ENCODE data around the gene OTUB2.

OTUB2 gene

GRCh38 chr14:94038510-94038909 lies 12.4 kb downstream of the OTUB2 start:
- Mint-ChIP-seq H3K27me3 (no peaks in the 10 kb centered on the region), H3K9me3 (ENCODE audit: low read depth) (no peaks in the 10 kb centered on the region), H3K36me3 (no peaks in the 10 kb centered on the region), H3K4me3 (no peak overlapping the region), H3K4me1 (ENCODE audit: low read depth) (peaks cover 3% of the 10 kb centered on the region), H3K27ac (no peak overlapping the region)

- Mint-ChIP-seq H3K4me1 (ENCODE audit: low read depth) (peaks cover 3% of the 10 kb centered on the region), H3K36me3 (no peaks in the 10 kb centered on the region), H3K4me3 (no peak overlapping the region), H3K27me3 (no peaks in the 10 kb centered on the region), H3K9me3 (ENCODE audit: low read depth) (no peaks in the 10 kb centered on the region), H3K27ac (no peak overlapping the region)
Measured at GRCh38 chr14:94038921-94039629, 12.9 kb downstream of the OTUB2 start.

GRCh38 chr14:94040247-94040646 lies 14.1 kb downstream of the OTUB2 start:
- Mint-ChIP-seq H3K4me3 (no peak overlapping the region), H3K36me3 (no peaks in the 10 kb centered on the region), H3K9me3 (ENCODE audit: low read depth) (no peaks in the 10 kb centered on the region), H3K4me1 (ENCODE audit: low read depth) (peaks cover 3% of the 10 kb centered on the region), H3K27ac (no peak overlapping the region), H3K27me3 (no peaks in the 10 kb centered on the region)

GRCh38 chr14:94040796-94041195 lies 14.7 kb downstream of the OTUB2 start:
- Mint-ChIP-seq H3K4me1 (ENCODE audit: low read depth) (peaks cover 3% of the 10 kb centered on the region), H3K27me3 (no peaks in the 10 kb centered on the region), H3K36me3 (no peaks in the 10 kb centered on the region), H3K27ac (no peak overlapping the region), H3K9me3 (ENCODE audit: low read depth) (no peaks in the 10 kb centered on the region), H3K4me3 (no peak overlapping the region)

GRCh38 chr14:94041551-94042346 lies 15.6 kb downstream of the OTUB2 start:
- no peaks in the 10 kb centered on the region for H3K36me3 Mint-ChIP-seq
- H3K4me1 Mint-ChIP-seq (ENCODE audit: low read depth) = peaks cover 1% of the 10 kb centered on the region
- H3K4me3 Mint-ChIP-seq = no peak overlapping the region
- H3K9me3 Mint-ChIP-seq (ENCODE audit: low read depth) = no peaks in the 10 kb centered on the region
- H3K27me3 Mint-ChIP-seq = no peaks in the 10 kb centered on the region
- no peak overlapping the region for H3K27ac Mint-ChIP-seq

- Mint-ChIP-seq H3K9me3 (ENCODE audit: low read depth) (no peaks in the 10 kb centered on the region), H3K4me1 (ENCODE audit: low read depth) (no peaks in the 10 kb centered on the region), H3K27ac (no peak overlapping the region), H3K36me3 (no peaks in the 10 kb centered on the region), H3K4me3 (no peak overlapping the region), H3K27me3 (no peaks in the 10 kb centered on the region)
Measured at GRCh38 chr14:94042433-94043091, 16.4 kb downstream of the OTUB2 start.

- Mint-ChIP-seq H3K4me1 (ENCODE audit: low read depth) (no peaks in the 10 kb centered on the region), H3K4me3 (no peak overlapping the region), H3K9me3 (ENCODE audit: low read depth) (no peaks in the 10 kb centered on the region), H3K36me3 (no peaks in the 10 kb centered on the region), H3K27ac (no peak overlapping the region), H3K27me3 (no peaks in the 10 kb centered on the region)
Measured at GRCh38 chr14:94043111-94043755, 17.1 kb downstream of the OTUB2 start.

GRCh38 chr14:94043756-94044475 lies 17.8 kb downstream of the OTUB2 start:
- Mint-ChIP-seq H3K27me3 (no peaks in the 10 kb centered on the region), H3K9me3 (ENCODE audit: low read depth) (no peaks in the 10 kb centered on the region), H3K4me1 (ENCODE audit: low read depth) (no peaks in the 10 kb centered on the region), H3K27ac (no peak overlapping the region), H3K36me3 (no peaks in the 10 kb centered on the region), H3K4me3 (no peak overlapping the region)

GRCh38 chr14:94044476-94045091 lies 18.4 kb downstream of the OTUB2 start:
- Mint-ChIP-seq H3K27ac (no peak overlapping the region), H3K4me1 (ENCODE audit: low read depth) (no peaks in the 10 kb centered on the region), H3K36me3 (no peaks in the 10 kb centered on the region), H3K4me3 (no peak overlapping the region), H3K27me3 (no peaks in the 10 kb centered on the region), H3K9me3 (ENCODE audit: low read depth) (no peaks in the 10 kb centered on the region)

- Mint-ChIP-seq H3K27ac (peak overlapping the region; percentile 28), H3K36me3 (no peaks in the 10 kb centered on the region), H3K4me3 (no peak overlapping the region)
Measured at GRCh38 chr14:94045101-94045500, 19.0 kb downstream of the OTUB2 start.

GRCh38 chr14:94045563-94046345 lies 19.6 kb downstream of the OTUB2 start:
- Mint-ChIP-seq H3K4me1 (ENCODE audit: low read depth) (no peaks in the 10 kb centered on the region), H3K9me3 (ENCODE audit: low read depth) (no peaks in the 10 kb centered on the region), H3K27ac (peak overlapping the region; percentile 28), H3K4me3 (no peak overlapping the region), H3K27me3 (no peaks in the 10 kb centered on the region), H3K36me3 (no peaks in the 10 kb centered on the region)

More at GRCh38 chr14:94045101-94045500, 19.0 kb downstream of the OTUB2 start:
- Mint-ChIP-seq H3K4me1 (ENCODE audit: low read depth) (no peaks in the 10 kb centered on the region), H3K27me3 (no peaks in the 10 kb centered on the region), H3K9me3 (ENCODE audit: low read depth) (no peaks in the 10 kb centered on the region)

GRCh38 chr14:94046696-94047250 lies 20.6 kb downstream of the OTUB2 start:
- H3K27ac Mint-ChIP-seq = peak overlapping the region; percentile 55
- no peak overlapping the region for H3K4me3 Mint-ChIP-seq
- no peaks in the 10 kb centered on the region for H3K4me1 Mint-ChIP-seq (ENCODE audit: low read depth)
- no peaks in the 10 kb centered on the region for H3K27me3 Mint-ChIP-seq
- H3K36me3 Mint-ChIP-seq = no peaks in the 10 kb centered on the region
- H3K9me3 Mint-ChIP-seq (ENCODE audit: low read depth) = no peaks in the 10 kb centered on the region

- H3K36me3 Mint-ChIP-seq = no peaks in the 10 kb centered on the region
- no peaks in the 10 kb centered on the region for H3K4me1 Mint-ChIP-seq (ENCODE audit: low read depth)
- no peaks in the 10 kb centered on the region for H3K9me3 Mint-ChIP-seq (ENCODE audit: low read depth)
- H3K27ac Mint-ChIP-seq = peak overlapping the region; percentile 41
- no peaks in the 10 kb centered on the region for H3K27me3 Mint-ChIP-seq
- no peak overlapping the region for H3K4me3 Mint-ChIP-seq
Measured at GRCh38 chr14:94047581-94047980, 21.4 kb downstream of the OTUB2 start.
